GM18502 (cell line): ENCODE measurements around the gene MANBA.
"Not testable (repeated sequence)": the region's sequence is repeated elsewhere in the genome, so short reads cannot be mapped to it uniquely, and the experiment has no call there.

Source experiments
- ATAC-seq: cut with Tn5 transposase; IDR thresholded peaks from one replicate; pipeline ENCODE4 v1.9.1; 2021; ENCODE audit warnings: mild to moderate bottlenecking; ENCODE audit not compliant: unreplicated experiment, poor library complexity

MANBA gene

DNA sequence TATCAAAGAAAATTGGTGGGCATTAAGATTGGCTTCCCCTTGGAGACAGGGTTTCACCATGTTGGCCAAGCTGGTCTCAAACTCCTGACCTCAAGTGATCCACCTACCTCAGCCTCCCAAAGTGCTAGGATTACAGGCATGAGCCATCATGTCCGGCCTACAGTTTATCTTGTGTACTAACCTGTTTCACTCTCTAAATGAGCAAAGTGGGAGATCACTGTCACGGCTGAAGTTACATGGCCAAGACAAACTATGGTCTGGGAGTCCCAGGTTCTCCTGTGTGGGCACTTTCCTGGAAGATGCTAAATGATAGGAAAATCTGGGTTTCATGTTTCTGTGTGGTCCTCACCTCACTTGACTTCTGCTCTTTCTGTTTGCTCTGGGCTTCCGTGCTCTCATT, 33.8 kb downstream of the MANBA start:
- ATAC-seq: not testable (repeated sequence)

DNA sequence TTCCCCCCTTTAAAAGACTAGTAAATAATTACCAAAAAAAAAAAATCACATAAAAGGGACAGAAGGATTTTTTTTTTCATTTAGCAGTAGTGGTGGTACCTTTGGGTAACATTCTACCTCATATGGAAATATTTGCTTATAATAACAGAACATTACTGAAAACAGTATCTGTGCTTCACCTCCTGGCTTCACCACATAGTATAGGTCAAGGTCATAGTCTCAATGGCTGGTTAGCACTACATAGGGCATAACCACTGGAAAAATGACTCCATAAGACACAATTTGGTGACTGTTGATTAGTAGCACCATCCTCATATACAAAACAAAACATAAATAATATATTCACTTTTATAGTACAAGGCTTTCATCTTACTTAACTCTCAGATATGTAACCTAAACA, 34.7 kb downstream of the MANBA start:
- no peak for ATAC-seq

DNA sequence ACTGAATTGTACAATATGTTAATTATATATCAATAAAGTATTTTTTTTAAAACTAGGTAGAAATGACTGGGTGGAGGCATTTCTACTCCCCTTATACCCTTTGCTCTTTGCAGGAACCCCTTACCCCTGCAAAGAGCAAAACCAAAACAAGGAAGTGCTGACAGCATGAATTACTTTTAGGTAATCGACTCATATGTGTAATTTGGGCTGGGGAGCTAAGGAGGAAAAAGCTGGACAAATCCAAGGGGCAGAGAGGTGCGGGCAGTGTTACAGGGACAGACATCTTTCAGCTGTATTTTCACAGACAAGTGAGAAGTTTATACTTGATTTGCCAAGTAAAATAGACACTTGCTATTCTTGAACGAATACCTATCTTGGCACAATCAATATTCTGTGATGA, 35.5 kb downstream of the MANBA start:
- no peak for ATAC-seq

DNA sequence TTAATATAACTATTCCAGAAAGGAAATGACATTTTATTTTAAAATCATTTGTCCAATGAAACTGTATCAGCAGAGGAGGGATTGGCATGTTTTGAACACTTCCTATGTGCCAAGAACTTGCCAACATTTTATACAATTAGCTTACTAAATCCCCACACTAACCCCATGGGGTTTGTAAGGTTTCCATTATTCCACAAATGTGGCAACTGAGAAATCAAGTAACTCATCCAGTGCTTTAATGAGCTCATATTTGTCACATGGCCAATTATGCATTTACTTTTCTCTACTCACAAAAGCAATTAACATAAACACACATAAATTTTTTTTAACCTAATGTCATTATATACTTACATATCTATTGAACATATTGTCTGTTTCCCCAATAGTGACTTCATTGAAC, 37.3 kb downstream of the MANBA start:
- no peak for ATAC-seq

DNA sequence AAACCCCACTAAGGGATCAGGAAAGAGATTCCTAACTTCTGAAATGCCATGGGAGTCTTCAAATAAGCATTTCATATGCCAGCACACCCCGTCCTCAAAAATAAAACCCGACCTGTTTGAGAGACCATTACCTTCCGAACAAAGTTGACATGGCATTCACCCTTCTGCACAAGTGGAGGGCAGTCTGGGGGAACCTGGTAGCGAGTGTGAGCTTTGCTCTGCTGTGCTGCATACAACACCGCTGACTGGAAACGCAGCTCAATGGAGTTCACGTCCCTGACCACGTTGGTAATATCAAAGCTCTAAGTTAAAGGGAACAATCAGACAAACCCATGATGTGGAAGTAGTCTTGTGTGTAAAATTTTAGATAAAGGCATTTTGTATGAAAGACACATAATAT, 38.0 kb downstream of the MANBA start:
- ATAC-seq: no peak

DNA sequence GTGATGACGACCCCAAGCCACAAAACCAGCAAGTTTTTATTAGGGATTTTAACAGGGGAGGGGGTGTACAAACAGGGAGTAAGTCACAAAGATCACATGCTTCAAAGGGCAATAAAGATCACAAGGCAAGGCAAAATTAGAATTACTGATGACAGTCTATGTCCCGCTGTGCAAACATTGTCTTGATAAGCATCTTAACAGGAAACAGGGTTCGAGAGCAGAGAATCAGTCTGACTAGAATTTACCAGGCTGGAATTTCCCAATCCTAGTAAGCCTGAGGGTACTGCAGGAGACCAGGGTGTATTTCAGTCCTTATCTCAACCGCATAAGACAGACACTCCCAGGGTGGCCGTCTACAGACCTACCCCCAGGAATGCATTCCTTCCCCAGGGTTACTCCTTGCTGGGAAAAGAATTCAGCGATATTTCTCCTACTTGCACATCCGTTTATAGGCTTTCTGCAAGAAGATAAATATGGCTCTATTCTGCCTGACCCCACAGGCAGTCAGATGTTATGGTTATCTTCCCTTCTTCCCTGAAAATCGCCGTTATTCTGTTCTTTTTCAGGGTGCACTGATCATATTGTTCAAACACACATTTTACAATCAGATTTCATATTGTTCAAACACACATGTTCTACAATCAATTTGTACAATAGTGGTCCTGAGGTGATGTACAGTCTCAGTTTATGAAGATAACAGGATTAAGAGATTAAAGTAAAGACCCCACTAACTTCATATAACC, 41.8 kb downstream of the MANBA start:
- ATAC-seq: not testable (repeated sequence)

DNA sequence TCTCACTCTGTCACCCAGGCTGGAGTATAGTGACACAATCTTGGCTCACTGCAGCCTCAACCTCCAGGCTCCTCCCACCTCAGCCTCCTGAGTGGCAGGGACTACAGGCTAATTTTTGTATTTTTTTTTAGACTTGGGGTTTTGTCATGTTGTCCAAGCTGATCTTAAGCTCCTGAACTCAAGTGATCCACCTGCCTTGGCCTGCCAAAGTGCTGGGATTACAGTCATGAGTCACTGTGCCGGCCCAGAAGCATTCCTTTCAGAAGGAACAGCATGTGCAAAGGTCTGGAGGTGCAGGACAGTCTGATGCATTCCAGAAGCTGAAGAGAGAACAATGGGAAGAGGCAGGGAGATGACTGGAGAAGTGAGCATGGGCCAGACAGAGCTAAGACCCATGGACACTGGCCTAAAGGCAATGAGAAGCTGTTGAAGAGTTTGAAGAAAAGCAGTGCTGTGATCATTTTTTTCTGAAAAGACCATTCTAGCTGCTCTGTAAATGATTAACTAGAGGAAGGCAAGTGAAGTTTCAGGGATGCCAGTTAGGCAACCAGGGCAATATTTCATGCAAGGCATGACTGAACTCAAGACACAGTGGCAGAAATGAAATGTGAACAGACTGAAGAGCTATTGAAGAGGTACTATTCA, 43.2 kb downstream of the MANBA start:
- no peak for ATAC-seq

DNA sequence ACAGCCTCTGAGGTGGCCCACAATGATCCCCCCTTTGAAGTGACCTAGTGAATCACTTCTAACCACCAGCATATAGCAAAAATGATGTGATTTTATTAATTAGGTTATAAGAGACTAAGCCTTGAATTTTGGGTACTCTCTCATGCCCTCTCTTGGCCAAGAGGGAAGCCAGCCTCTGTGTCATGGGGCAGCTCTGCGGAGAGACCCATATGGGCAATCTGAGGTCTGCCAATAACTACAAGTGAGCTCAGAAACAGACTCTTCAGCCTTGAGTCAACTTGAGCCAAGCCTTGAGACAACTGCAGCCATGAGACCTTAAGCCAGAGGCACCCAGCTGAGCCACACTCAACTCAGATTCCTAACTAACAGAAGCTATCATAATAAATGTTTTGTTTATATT, 45.7 kb downstream of the MANBA start:
- no peak for ATAC-seq

DNA sequence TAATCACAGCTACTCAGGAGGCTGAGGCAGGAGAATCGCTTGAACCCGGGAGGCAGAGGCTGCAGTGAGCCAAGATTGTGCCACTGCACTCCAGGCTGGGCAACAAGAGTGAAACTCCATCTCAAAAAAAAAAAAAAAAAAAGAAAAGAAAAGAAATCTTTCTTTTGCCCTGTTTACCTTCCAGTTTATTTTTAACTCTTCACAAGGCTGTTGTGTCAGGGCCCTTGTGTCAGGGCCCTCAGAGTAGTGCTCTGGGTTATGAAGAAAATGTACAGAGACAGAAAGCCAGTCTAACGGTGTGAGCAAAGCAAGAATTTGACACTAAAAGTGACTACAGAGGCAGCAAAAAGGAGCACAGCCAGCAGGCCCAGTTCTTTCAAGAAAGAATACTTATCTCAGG, 47.0 kb downstream of the MANBA start:
- ATAC-seq: not testable (repeated sequence)

DNA sequence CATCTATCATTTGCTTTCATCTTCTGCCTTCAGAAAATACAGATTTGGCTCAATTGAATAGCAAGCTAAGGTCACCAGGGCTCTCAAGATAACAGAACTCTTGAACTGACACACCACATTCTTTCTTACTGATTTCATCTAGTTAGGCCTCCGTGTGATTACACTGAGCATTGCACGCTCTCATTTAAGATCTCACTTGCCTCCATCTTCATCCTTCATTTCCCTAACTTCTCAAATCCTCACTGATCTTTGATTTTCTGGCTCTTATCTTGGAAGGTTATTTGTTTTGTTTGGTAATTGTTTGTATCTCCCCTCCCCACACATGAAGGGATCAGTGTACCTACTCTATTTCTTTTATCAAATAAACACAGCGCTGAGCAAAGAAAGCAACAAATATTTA, 47.7 kb downstream of the MANBA start:
- no peak for ATAC-seq

DNA sequence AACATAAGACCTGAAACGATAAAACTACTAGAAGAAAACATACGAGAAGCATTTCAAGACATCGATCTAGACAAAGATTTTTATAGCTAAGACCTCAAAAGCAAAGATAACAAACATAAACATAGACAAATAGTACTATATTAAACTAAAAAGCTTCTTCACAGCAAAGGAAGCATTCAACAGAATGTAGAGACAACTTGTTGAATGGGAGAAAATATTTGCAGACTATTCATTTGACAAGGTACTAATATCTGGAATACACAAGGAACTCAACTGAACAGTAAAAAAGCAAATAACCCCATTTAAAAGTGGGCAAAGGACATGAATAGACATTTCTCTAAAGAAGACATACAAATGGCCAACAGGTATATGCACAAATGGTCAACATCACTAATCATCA, 49.8 kb downstream of the MANBA start:
- no peak for ATAC-seq

DNA sequence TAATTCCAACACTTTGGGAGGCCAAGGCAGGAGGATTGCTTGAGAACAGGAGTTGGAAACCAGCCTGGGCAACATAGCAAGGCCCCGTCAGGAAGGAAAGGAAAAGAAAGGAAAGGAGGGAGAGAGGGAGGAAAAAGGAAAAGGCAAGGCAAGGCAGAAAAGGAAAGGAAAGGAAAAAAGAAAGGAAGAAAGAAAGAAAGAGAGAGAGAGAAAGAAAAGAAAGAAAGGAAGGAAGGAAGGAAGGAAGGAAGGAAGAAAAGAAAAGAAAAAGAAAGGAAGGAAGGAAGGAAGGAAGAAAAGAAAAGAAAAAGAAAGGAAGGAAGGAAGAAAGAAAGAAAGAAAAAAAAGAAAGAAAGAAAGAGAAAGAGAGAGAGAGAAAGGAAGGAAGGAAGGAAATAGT, 51.7 kb downstream of the MANBA start:
- ATAC-seq: not testable (repeated sequence)

DNA sequence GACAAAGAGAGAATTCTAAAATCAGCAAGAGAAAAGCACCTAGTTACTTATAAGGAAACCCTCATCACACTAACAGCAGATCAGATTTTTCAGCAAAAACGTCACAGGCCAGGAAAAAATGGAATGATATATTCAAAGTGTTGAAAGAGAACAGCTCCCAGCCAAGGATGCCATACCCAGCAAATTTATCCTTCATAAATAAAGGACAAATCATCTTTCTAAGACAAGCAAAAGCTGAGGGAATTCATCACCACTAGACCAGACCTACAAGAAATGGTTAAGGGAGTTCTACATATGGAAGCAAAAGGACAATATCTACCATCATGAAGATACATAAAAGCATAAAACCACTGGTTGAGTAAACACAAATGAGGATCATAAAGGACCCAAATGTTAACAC, 53.6 kb downstream of the MANBA start:
- ATAC-seq: no peak

DNA sequence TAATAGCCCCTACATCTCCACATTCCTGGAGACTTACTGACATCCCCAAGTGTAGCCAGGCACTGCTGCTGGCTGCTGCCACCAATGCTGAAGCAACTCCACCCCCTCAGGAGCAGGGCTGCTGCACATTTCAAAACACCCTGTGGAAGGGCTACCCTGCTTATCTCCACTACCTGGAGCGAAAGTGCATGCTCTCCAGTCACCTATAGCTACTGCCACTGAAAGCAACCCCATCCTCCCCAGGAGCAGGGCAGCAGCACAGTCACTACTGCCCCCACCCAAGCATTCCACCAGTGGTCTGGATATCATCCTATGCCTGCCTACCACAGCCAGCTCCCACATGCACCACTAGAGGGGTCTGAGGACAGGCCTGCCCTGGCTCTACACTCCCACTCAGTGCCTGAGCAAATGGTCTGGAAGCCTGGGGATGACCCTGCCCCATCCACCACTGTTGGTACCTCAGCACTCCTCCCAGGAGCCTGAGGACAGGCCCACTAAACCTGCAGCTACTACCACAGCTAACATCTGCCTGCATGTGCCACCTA, 55.3 kb downstream of the MANBA start:
- no peak for ATAC-seq

DNA sequence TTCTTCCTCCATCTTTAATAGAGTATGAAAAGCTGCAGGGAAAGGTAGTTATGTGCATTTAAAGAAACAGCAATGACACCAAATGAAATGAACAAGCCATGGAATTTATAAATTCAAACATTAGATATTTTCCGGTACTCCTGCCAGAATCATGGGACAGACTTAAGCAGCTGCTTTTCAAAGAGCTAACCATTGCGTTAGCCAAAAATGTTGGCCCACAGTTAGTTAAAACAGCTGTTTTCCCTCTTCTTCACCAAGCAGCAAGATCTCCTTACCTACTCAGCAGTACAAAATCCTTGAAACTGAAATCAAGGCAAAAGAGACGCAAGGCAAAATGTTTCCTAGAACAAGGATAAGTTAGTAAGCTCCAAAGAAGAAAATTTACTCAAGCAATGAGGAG, 64.0 kb downstream of the MANBA start:
- no peak for ATAC-seq

DNA sequence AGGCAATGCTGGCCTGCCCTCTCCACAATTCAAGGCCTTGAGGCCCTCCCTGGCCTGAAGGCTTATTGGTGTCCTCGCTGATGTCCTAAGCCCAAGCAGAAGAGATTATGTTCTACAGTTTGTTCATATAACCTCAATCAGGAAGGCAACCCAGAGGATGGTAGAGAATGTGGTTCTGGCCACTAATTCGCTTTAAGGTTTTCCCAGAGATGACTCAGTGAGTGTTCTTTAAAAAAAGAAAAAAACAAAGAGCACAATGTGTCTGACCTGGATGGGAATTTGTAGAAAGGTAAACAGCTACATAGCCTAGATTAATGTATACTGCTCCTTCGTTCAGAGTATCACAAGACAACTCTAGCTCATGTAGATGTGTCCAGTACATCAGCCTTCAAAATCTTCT, 66.0 kb downstream of the MANBA start:
- ATAC-seq: no peak

DNA sequence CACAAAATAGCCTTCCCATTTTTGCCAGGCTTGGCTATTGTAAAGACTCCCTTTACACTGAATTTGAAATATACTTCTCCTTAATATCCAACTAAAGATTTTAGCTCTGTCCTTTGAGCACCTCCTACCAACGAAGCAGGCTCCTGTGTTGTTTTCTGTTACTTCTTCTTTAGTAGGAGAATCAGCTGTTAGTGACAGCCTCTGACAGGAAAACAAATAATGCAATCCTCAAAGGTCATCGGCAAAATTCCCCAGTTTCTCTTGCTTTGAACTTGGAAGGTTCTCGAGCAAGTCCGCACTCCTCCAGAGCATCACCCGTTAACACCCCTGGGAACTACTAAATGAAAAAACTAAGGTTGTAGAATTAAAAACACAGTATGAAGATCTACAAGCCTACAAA, 66.9 kb downstream of the MANBA start:
- no peak for ATAC-seq

DNA sequence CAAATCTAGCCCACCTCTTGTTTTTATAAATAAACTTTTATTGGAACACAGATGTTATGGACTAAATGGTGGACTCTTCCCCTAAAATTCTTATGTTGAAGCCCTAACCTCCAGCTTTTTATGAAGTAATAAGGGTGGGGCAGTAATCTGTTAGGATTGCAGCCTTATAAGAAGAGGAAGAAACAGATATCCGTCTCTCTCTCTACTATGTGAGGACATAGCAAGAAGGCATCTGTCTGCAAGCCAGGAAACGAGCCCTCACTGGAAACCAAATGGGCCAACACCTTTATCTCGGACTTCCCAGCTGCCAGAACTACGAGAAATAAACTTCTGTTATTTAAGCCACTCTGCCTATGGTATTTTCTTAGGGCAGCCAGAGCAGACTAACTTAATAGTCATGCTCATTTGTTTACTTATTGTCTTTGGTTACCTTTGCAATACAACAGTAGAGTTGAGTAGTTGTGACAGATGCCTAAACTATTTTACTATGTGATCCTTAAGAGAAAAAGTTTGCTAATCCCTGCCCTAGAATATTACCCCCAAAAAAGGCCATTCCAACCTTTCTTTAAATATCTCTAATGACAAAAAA, 67.4 kb downstream of the MANBA start:
- ATAC-seq: no peak

DNA sequence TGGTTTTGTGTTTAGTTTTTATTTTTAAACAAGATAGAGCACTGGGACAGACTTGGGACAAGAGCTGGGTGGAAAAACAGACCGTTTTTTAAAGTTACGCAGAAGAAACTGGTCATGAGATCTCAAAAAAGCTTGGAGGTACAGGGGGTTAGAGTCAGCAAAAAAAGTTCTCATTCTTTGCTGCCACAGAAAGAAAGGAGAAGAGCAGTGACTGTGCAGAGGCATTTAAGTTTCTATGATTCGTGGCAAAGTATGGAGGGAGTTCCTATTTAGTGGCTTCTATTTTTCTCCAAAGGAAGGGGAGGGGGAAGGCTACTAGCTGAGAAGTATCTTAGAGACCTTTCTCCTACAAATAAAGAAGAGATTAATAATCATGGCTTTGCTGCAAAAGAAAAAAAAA, 68.3 kb downstream of the MANBA start:
- ATAC-seq: no peak

DNA sequence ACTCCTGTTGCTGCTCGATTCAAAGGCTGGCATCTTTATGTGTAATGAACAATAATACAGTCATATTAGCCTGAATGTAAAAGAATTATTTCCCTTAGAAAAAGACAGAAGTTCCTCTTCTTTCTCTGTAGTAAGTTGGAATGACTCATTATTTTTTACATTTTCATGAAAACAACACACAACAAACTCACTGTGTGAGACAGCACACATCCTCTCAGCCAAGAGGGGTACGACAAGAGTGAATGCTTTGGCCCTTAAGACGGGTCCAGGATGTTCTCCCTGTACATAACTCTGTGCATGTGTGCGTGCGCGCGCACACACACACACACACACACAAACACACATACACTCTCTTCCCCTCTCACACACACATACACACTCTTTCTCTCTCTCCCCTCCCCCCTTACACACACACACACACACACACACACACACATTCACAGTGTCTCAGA, 72.8 kb downstream of the MANBA start:
- ATAC-seq: peak; percentile 49

DNA sequence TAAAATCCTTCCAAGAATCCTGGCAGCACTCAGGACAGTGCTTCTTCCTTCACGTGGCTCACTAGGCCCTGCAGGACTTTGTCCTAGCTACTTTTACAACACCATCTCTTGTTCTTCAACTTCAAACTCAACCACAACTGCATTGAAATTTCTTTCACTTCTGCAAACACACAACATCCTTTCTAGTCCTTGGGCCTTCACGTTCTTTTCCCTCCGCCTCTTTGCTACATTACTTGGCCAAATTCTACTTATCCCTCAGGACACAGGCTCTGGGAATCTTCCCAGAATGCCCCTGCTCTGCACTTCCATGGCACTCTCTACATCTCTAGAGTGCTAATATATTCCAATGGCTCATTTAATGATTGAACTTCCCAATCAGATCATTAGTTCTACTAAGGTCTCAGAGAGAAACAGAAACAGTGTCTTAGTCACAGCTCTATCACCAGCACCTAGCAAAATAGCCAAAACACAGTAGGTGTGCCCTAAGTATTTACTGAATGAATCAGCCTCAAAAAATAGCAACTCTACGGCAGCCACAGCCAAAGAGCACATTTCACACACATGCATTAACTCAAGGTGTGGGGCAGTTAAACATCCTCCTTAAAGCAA, 73.3 kb downstream of the MANBA start:
- peak; percentile 91 for ATAC-seq
